Measurements from ENCODE around the gene ST7. TPM values are rescaled to one million over a fixed set of nuclear protein-coding genes. Genes with fewer than 3 reads are reported as not detected.

Gene ST7
- total RNA-seq, 4 donors from 2014 or later, result 13.5 to 24.9 (median 18.6) TPM

DNA sequence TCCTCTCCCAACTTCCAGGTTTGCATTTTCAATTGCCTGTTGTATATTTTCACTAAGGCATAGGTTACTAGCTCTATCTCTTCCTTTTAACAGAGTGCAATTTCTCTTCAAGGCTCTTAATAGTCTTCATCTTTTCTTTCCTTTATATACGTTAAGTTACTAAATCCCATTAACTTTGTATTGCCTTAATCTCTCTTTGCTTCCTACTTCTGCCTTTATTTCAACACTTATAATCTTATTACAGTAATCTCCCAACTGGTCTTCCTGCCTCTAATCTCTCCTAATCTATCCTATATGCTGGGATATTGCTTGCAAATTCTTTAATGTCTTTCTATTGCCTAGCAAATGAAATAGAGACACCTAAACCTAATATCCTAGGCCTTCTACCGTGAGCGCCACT lies 26.1 kb downstream of the ST7 start:
- H3K36me3 ChIP-seq, result no peaks in the 10 kb centered on the region
- no peaks in the 10 kb centered on the region for H3K27me3 ChIP-seq
- H3K4me1 ChIP-seq, result no peaks in the 10 kb centered on the region
- no peak overlapping the region for H3K27ac ChIP-seq
- H3K4me3 ChIP-seq, result no peak overlapping the region
- no peaks in the 10 kb centered on the region for H3K9me3 ChIP-seq
- no peak for DNase-seq (ENCODE audit: low spot score in 2 of 2)
- 94 to 99% methylated on average over 3 of the region's 3 CpGs for WGBS, 2 donors
- no peak for TF ChIP-seq EP300 (IDR thresholded peaks at IDR 0.05)
- TF ChIP-seq, protein P1, sequence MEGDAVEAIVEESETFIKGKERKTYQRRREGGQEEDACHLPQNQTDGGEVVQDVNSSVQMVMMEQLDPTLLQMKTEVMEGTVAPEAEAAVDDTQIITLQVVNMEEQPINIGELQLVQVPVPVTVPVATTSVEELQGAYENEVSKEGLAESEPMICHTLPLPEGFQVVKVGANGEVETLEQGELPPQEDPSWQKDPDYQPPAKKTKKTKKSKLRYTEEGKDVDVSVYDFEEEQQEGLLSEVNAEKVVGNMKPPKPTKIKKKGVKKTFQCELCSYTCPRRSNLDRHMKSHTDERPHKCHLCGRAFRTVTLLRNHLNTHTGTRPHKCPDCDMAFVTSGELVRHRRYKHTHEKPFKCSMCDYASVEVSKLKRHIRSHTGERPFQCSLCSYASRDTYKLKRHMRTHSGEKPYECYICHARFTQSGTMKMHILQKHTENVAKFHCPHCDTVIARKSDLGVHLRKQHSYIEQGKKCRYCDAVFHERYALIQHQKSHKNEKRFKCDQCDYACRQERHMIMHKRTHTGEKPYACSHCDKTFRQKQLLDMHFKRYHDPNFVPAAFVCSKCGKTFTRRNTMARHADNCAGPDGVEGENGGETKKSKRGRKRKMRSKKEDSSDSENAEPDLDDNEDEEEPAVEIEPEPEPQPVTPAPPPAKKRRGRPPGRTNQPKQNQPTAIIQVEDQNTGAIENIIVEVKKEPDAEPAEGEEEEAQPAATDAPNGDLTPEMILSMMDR (IDR thresholded peaks at IDR 0.05), result no peak
- TF ChIP-seq POLR2A (IDR thresholded peaks at IDR 0.05), result no peak

GRCh38 chr7:116980354-116980753 lies 27.1 kb downstream of the ST7 start:
- TF ChIP-seq EP300 (IDR thresholded peaks at IDR 0.05) (no peak), POLR2A (IDR thresholded peaks at IDR 0.05) (no peak)
- TF ChIP-seq, protein P1 (IDR thresholded peaks at IDR 0.05), result no peak
- 87% methylated on average over 4 of the region's 4 CpGs for WGBS, 2 donors

GRCh38 chr7:116981939-116982338 lies 28.6 kb downstream of the ST7 start:
- Histone ChIP-seq H3K27me3 (no peaks in the 10 kb centered on the region), H3K9me3 (no peaks in the 10 kb centered on the region), H3K4me1 (no peaks in the 10 kb centered on the region), H3K4me3 (no peak overlapping the region), H3K27ac (no peak overlapping the region), H3K36me3 (no peaks in the 10 kb centered on the region)
- TF ChIP-seq, protein P1 (IDR thresholded peaks at IDR 0.05), result no peak
- TF ChIP-seq EP300 (IDR thresholded peaks at IDR 0.05) (no peak), POLR2A (IDR thresholded peaks at IDR 0.05) (no peak)
- DNase-seq (ENCODE audit: low spot score in 2 of 2), result no peak
- 91 to 92% methylated on average over 2 of the region's 2 CpGs for WGBS, 2 donors

More at GRCh38 chr7:116980354-116980753, 27.1 kb downstream of the ST7 start:
- no peak overlapping the region for H3K4me3 ChIP-seq
- no peaks in the 10 kb centered on the region for H3K27me3 ChIP-seq
- no peaks in the 10 kb centered on the region for H3K4me1 ChIP-seq
- DNase-seq (ENCODE audit: low spot score in 2 of 2), result no peak
- H3K36me3 ChIP-seq, result no peaks in the 10 kb centered on the region
- no peaks in the 10 kb centered on the region for H3K9me3 ChIP-seq
- no peak overlapping the region for H3K27ac ChIP-seq

DNA sequence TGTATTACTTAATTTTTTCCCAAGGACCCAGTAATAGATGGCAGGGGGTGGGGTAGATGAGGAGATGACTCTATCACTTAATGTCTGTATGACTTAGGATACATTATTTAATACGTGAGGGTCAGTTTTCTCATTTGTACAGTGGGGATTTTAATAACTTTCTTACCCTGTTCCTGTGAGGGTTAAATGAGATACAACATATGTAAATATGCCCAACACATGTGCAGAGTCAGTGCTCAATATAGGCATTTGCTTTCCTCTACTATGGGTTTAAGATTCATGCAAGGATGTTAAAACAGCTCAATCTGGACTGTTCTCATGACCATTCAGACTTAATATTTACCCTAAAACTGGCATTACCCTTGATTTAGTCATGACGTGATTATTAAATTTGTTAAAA lies 31.2 kb downstream of the ST7 start:
- no peak overlapping the region for H3K27ac ChIP-seq
- TF ChIP-seq, protein P1 (IDR thresholded peaks at IDR 0.05), result no peak
- no peak overlapping the region for H3K4me3 ChIP-seq
- H3K36me3 ChIP-seq, result no peaks in the 10 kb centered on the region
- no peaks in the 10 kb centered on the region for H3K27me3 ChIP-seq
- DNase-seq (ENCODE audit: low spot score in 2 of 2), result no peak
- H3K9me3 ChIP-seq, result no peaks in the 10 kb centered on the region
- H3K4me1 ChIP-seq, result no peaks in the 10 kb centered on the region
- 70 to 73% methylated on average over 2 of the region's 2 CpGs for WGBS, 2 donors

DNA sequence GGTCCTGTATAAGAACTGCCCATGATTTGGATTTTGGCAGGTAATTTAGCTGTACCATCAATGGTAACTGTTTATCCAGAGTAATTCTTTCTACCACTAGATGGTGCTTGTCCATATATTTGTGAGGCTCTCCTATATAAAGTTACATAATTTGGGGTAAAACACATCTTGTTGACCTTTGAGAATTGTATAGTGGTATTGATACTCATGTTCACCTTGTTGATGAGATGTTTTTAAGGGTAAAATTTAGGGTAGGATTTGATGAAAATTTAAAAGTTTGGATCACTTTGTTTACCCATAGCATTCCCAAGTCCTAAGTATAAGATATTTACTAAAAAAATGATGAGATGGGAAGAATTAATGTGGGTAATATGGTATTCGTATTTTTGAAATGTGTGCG lies 31.6 kb downstream of the ST7 start:
- TF ChIP-seq EP300 (IDR thresholded peaks at IDR 0.05), result no peak
- TF ChIP-seq, protein P1 (IDR thresholded peaks at IDR 0.05), result peak; percentile 44 to 62 (median 52)
- no peak for TF ChIP-seq POLR2A (IDR thresholded peaks at IDR 0.05)
- Histone ChIP-seq H3K4me1 (no peaks in the 10 kb centered on the region), H3K27me3 (no peaks in the 10 kb centered on the region), H3K4me3 (no peak overlapping the region), H3K36me3 (no peaks in the 10 kb centered on the region), H3K27ac (no peak overlapping the region), H3K9me3 (no peaks in the 10 kb centered on the region)
- no peak for DNase-seq (ENCODE audit: low spot score in 2 of 2)
- WGBS, 2 donors, result 77 to 85% methylated on average over 2 of the region's 2 CpGs

Measured in tibial nerve (tissue), 4 donors.